ENCODE data around the gene POLR3K.
"Not testable (repeated sequence)": the region's sequence is repeated elsewhere in the genome, so short reads cannot be mapped to it uniquely, and the experiment has no call there.

POLR3K gene

DNA sequence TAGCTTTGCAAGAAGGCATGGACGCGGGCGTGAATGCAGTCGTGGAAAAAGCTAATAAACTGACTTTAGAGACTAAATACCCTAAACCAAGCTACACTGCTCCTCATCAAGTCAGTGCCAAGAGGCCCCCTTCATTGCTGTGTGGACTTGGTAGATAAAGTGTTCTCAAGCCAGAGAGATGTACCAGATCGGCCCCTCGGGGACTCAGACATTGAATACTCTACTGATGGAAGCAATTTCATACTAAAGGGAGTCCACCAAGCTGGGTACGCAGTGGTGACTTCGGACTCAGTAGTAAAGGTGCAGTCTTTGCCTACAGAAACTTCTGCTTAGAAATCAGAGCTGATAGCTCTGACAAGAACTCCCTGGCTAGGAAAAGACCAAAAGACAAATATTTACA, 8.8 kb downstream of the POLR3K start:
- in situ Hi-C loops (cut with HindIII; ENCODE audit: low sequenced_read_pairs) = no loop called here
- H3K4me3 ChIP-seq (ENCODE audit: low read depth, low read length) = no peak overlapping the region
- no peak for TF ChIP-seq CTCF (IDR thresholded peaks at IDR 0.05; ENCODE audit: low read depth, low read length, missing control alignments)
- no peak for DNase-seq (ENCODE audit: low read depth)

GRCh38 chr16:43294-43693, 10.1 kb downstream of the POLR3K start:
- DNase-seq (ENCODE audit: low read depth) = no peak
- TF ChIP-seq CTCF (IDR thresholded peaks at IDR 0.05; ENCODE audit: low read depth, low read length, missing control alignments) = no peak
- H3K4me3 ChIP-seq (ENCODE audit: low read depth, low read length) = no peak overlapping the region
- in situ Hi-C loops (cut with HindIII; ENCODE audit: low sequenced_read_pairs) = no loop called here

GRCh38 chr16:42691-43090, 10.7 kb downstream of the POLR3K start:
- TF ChIP-seq CTCF (IDR thresholded peaks at IDR 0.05; ENCODE audit: low read depth, low read length, missing control alignments) = no peak
- in situ Hi-C loops (cut with HindIII; ENCODE audit: low sequenced_read_pairs) = no loop called here
- no peak overlapping the region for H3K4me3 ChIP-seq (ENCODE audit: low read depth, low read length)
- no peak for DNase-seq (ENCODE audit: low read depth)

GRCh38 chr16:42069-42457, 11.3 kb downstream of the POLR3K start:
- DNase-seq (ENCODE audit: low read depth) = no peak
- in situ Hi-C loops (cut with HindIII; ENCODE audit: low sequenced_read_pairs) = no loop called here
- H3K4me3 ChIP-seq (ENCODE audit: low read depth, low read length) = no peak overlapping the region
- no peak for TF ChIP-seq CTCF (IDR thresholded peaks at IDR 0.05; ENCODE audit: low read depth, low read length, missing control alignments)

DNA sequence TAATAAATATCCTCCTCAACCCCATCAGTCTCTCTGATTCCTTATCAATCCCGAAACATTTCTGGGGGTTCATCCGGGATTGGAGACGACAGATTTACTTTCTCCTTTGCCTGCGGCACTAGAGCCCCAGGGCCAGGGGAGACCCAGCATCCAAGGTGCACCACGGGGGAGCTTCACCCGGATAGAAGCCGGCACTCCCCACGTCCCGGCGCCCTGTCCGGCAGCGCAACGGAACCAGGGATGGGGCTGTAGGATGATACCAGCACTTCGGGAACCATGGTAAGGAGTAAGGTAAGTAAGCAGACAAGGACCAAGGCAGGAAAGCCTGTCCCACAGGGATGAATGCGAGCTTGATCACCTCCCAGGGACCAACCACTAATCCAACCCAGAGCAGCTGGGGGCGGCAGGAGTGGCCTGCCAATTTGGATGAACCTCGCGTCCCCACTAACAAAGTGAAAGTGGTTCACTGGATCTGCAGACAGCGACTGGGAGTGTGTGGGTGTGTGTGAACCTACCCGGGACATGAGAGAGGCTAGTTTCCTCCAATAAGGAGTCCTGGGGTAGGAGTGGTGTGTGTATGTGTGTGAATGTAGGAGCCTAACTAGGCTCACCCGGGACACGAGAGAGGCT, 11.9 kb downstream of the POLR3K start:
- in situ Hi-C loops (cut with HindIII; ENCODE audit: low sequenced_read_pairs) = no loop called here
- no peak for DNase-seq (ENCODE audit: low read depth)
- H3K4me3 ChIP-seq (ENCODE audit: low read depth, low read length) = no peak overlapping the region
- TF ChIP-seq CTCF (IDR thresholded peaks at IDR 0.05; ENCODE audit: low read depth, low read length, missing control alignments) = no peak

DNA sequence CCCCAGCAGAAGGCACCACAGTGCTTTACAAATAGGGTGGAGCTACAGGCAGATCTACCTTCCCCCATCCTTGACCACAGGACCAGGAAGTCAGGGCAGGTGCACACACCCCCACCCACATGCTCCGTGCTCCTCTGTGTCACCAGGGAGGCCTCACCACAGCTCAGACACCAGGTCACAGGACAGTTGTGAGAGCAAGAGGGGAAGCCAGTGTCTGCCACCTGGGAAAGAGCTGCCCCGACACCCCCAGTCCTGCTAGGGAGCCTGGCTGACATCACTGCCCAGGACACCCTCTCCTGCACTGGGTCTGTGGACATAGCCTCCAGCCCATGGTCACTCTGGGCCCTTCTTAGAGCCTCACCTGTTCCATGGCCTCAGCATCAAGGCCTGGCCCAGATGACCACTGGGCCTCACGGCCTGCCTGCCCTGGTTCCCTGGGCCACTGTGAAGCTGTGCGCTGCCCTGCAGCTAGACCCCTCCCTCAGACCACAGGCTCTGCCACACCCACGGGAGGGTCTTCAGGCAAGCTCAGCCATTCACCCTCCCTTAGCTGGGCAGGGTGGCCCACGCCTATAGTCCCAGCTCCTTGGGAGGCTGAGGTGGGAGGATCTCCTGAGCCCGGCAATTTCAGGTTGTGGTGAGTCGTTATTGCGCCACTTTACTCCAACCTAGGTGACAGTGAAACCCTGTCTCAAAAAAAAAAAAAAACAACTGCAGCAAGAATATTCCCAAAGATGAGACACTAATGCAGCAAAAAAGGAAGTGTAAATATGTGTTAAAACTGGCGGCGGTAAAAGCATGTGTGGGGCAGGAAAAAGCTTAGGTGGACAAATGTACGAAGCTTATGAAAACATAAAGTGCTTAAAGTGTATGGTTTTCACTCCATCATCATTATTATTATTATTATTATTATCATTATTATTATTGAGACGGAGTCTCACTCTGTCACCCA, 14.2 kb downstream of the POLR3K start:
- TF ChIP-seq CTCF (IDR thresholded peaks at IDR 0.05; ENCODE audit: low read depth, low read length, missing control alignments) = no peak
- no peak for DNase-seq (ENCODE audit: low read depth)
- no peak overlapping the region for H3K4me3 ChIP-seq (ENCODE audit: low read depth, low read length)
- in situ Hi-C loops (cut with HindIII; ENCODE audit: low sequenced_read_pairs) = no loop called here

GRCh38 chr16:38206-38605, 15.2 kb downstream of the POLR3K start:
- H3K4me3 ChIP-seq (ENCODE audit: low read depth, low read length); DNase-seq (ENCODE audit: low read depth); in situ Hi-C loops (cut with HindIII; ENCODE audit: low sequenced_read_pairs): not testable (repeated sequence)
